CD4-positive, alpha-beta T cell treated with Interferon gamma for 1 hour (primary cell): ENCODE results near the gene EFNA1.
"Not testable (repeated sequence)": the region's sequence is repeated elsewhere in the genome, so short reads cannot be mapped to it uniquely, and the experiment has no call there.

Source experiments
- DNase-seq: peaks from one replicate; pipeline ENCODE4 v3.0.0-alpha.2; 2020

EFNA1 gene

DNA sequence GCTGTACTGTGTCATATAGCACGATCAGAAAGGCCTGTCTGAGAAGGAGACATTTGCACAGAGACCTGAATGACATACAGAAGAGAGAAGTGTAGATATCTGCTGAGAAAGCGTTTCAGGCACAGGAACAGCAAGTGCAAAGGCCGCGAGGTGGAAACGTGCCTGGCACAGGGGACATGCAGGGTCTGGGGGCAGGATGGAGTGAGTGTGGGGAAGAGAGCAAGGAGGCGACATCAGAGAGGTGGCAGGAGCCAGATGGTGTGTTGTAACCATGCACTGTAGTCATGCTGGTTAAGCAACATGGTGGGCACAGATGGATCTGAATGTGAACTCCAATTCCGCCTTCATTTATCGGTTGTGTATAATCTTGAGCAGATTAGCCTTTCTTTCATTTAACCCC is 32.5 kb downstream of the EFNA1 start:
- DNase-seq, result no peak

DNA sequence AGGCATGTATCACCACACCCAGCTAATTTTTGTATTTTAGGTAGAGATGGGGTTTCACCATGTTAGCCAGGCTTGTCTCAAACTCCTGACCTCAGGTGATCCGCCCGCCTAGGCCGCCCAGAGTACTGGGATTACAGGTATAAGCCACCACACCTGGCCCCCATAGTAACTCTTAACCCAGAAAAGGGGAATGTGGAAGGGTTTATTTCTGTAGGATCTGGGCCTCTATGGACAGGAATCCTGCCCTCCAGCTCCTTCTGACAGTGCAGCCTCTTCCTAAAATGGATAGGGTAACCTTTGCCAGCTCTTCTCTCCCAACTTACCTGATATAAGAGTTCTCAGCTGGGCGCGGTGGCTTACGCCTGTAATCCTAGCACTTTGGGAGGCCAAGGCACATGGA is 35.0 kb downstream of the EFNA1 start:
- DNase-seq, result not testable (repeated sequence)

DNA sequence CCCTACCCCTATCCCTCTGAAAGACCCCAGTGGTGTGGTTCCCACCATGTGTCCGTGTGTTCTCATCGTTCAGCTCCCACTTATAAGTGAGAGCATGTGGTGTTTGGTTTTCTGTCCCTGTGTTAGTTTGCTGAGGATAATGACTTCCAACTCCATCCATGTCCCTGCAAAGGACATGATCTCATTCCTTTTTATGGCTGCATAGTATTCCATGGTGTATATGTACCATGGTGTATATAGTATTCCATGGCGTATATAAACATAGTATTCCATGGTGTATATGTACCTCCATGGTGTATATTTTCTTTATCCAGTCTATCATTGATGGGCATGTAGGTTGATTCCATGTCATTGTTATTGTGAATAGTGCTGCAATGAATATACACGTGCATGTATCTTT is 36.1 kb downstream of the EFNA1 start:
- DNase-seq, result not testable (repeated sequence)

DNA sequence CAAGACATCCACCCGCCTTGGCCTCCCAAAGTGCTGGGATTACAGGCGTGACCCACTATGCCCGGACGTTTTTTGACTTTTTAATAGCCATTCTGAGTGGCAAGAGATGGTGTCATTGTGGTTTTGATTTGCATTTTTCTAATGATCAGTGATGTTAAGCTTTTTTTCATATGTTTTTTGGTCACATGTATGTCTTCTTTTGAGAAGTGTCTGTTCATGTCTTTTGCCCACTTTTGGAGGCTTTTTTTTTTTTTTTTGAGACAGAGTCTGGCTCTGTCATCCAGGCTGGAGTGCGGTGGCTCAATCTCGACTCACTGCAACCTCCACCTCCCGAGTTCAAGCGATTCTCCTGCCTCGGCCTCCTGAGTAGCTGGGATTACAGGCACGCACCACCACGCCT is 36.9 kb downstream of the EFNA1 start:
- DNase-seq, result not testable (repeated sequence)

DNA sequence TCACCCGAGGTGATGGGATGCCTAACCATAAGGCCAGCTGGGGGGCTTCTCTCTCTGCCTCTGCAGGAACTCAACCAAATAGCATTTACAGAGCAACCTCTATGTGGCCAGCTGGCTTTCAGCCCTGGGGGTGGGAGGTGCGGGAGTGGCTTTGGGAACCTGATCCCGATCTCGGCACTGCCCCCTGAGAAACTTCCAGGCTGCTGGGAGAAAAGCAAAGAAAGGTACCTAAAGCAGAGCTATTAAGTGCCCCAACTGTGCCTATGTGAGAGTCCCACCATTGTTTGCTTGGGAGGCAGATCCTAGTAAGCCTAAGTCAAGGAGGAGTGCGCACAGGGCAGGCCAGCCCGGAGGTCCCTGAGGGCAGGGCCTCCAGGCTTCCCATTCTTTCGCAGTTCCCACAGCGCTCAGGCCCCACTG is 38.4 kb downstream of the EFNA1 start:
- no peak for DNase-seq

DNA sequence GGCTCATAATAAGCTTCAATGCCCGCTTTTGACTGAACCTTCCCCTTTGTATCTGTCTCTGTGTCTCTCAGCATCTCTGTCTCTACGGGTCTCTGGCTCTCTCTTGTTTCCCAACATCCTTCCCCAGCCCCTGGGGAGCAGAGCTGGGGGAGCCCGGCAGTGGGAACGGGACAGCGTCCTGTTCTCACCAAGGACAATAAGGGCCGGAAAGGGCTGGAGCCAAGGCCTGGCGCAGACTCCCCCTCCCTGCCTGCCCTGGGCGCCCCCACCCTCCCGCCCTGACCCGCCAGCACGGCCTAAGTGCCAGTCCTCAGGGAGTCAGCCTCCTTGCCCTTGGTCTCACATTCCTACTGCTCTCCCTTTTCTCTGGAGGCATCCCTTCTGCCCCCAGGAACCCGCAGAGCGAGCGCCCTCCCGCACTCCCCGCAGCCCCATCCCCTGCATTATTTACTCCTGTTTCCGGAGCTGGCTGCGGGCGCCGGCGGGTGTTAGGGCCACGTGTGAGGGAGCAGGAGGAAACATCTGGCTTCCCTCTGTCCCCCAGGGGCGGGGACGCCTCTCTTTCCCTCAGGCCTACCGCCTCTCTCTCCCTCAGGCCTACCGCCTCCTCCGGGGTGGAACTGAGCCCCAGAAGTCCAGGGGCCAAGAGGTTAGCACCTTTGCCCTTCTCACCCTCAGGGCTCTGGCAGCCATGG is 38.9 kb downstream of the EFNA1 start:
- no peak for DNase-seq

DNA sequence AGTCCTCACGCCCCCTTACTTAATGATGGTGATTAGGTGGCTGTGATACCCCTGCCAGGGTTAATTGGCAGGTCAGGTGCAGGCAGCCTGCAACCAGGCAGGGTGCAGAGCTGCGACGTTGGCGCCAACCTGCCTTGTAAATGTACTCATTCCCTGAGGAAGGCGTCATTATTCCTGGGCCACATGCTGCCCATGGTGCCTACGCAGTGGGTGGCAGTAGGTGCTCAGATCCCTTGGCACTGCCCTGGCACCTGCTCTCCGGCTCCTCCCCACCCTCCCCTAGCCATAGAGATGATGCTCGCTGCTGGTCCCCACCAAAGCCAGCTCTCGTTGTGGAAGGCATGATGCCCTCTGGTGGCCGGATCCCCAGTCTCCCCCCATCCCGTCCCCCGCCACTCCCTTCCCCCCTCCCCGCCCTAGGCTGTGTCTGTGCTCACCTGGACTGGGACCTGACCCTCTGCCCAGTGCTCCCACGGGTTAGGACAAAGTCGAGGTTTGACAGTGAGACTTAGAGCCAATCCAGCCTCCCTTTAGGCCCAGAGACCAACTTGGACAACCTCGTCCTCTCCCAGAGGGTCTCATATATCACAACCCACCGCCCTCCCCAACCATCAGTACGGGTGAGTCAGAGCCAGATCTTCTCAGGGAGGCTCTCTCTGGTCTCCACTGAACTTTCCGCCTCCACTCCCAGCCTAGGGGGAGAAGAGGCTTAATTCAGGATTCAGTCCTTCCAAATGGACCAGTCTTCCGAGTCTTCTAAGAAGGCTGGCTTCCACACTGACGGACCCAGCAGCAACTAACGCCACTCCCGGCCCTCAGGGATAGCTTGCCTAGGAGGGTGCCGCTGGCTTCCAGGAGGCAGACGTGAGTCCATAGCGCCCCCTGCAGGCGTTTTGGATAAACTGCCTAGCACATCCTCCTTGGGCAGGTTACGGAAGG is 39.8 kb downstream of the EFNA1 start:
- DNase-seq, result peak; percentile 83

DNA sequence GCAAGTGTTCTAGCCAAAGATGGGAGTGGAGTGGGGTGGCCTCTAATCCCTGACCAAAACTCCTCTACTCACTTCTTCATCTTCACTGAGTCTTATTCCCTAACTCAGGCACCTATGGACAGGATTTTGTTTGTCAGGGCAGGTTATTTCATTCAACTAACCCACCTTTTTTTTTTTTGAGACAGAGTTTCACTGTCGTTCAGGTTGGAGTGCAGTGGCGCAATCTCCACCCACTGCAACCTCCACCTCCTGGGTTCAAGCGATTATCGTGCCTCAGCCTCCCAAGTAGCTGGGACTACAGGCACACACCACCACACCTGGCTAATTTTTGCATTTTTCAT is 40.4 kb downstream of the EFNA1 start:
- DNase-seq, result not testable (repeated sequence)

DNA sequence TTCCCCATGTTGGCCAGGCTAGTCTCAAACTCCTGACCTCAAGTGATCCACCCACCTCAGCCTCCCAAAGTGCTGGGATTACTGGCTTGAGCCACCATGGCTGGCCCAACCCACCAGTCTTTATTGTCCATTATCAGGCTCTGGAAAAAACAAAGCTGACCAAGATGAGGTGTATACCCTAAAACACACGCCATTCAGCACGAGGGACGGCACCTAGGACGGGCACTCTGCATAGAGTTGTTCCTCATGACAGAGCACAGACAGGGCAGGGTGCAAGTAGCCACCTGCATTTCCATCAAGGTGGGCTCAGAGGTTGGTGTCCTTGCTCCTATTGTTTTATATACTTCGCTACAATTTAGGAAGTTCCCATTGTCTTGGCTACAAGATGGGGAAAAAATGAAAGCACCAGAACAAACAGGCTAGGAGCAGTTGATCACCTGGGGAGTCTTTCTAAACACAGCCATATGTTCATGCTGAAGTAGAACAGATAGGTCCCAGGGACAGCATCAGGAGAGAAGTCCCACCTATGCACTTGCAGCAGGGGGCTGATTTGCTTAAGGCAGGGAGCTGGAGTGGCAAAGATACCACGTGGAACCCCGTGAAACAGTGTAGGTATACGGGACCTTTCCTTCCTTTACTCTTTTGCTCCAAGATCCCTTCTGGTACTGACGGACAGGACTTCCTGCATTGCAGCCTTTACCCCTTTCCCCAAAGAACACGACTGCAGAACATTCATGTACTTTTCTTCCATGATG is 41.0 kb downstream of the EFNA1 start:
- DNase-seq, result no peak

DNA sequence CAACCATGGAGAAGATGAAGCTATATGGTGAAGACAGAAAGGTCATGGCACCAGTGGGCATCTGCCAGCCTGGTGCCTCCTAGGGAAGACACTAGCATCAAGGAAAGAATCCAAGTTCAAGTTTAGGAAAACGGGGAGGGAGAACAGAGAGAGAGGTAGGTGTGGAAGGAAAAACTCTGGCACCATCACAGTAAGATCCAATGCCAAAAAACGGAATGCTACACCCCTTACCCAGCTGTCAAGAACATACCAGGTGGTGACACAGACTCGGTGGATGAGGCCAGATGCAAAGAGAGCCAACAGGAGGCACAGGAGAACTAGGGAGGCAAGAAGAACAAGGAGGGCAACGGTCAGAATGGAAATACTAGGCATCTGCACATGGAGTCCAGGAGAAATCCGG is 41.9 kb downstream of the EFNA1 start:
- DNase-seq, result no peak

DNA sequence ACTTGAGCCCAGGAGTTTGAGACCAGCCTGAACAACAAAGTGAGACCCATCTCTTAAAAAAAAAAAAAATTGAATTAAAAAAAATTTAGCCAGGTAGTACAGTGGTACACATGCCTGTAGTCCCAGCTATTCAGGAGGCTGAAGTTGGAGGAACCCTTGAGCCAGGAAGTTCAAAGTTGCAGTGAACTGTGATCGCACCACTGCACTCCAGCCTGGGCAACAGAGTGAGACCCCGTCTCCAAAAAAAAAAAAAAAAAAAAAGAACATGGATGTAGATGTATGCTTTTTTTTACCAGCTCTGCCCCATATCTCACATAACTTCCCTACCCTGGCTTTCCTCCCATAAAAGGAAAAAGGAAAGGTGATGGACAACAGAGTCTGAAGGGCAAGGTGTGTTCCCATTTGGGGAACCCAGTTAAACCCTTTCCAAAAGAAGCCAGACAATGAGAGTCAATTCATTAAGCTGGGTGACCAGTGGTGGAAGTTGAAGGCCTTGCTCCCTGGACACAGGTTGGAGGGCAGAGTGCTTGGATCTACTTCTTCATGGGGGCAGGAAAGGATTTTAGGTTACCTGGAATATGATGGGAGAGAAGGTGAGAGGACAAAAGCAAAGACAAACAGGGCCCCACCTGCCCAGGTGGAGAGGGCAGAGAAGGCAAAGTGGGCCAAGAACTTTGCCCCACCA is 42.6 kb downstream of the EFNA1 start:
- no peak for DNase-seq

DNA sequence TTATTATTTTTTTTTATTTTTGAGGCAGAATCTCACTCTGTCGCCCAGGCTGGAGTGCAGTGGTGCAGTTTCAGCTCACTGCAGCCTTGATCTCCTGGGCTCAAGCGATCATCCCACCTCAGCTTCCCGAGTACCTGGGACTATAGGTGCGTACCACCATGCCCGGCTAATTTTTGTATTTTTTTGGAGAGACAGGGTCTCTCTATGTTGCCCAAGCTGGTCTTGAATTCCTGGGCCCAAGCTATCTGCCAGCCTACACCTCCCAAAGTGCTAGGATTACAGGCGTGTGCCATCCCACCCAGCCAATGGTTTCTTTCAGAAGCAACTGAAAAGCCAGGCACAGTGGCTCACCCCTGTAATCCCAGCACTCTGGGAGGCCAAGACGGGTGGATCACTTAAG is 43.1 kb downstream of the EFNA1 start:
- no peak for DNase-seq

DNA sequence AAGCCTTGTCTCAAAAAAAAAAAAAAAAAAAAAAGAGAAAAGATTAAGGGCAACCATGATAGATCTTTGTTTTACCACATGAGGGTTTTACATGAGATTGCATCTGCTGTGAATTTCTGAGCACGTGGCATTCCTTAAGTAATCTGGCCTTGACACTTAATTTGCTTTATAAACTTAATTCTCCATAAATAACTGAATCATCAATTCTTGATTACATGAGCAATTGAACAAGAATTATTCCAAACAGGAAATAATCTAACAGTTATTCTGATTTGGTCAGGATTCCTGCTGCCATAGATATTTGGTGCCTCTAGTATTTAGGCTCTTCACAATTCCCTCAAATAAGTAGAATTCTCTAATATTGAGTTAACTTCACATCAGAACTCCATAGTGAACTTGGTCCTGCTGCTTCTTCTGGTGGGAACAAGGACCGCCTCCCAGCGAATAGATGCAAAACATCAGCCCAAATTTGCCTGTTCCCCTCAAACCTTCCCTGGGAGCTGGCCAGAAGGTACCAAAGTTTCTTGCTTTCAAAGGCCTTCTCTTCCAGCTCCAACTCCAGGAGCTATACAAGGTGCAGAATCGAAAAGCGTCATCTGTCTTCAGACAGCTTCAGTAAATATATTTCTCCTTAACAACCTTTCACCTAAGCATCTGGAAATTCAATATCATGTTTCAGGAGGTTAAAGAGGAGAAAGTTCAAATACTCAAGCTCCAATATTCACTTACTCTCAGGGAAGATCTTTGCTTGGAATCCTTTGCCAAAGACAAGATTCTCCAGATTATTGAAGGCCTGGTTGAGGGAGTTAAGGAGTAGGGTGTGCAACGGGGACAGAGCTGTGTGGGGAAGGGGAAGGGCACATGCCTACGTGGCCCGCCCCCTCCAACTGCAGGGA is 44.4 kb downstream of the EFNA1 start:
- no peak for DNase-seq

DNA sequence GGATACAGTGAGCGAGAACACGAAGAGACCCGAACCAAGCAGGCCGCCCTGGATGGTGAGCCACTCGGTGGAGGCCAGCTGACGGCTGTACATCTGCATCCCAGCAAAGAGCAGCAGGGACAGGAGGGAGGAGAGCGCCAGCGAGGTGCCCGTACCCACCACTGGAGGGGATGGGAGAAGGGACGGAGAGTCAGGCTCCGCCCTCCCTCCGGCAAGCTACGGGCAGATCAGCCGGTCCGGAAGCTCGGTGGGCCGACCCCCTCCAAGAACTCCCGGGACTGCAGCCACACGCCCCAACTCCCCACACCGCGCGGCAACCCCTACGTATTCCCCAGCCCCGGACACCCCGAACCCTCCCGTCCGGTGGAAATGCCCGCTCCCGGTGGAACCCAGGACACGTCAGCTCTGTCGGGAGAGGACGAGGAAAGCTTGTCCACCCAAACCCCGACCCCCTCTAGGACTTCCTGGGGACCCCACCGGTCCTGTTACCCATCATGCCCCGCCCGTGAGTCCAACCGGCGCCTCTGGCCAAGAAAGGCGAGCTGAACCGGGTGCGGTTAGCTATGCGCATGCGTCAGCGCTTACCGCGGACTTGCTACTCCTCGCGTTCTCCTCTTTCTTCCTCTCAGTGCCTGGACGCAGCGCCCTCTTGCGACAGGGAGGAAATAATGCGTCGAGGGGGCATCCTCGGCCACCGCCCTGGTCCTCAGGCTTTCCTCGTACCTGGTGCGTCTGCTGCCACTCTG is 45.2 kb downstream of the EFNA1 start, which contains the start of gene KRTCAP2:
Gene KRTCAP2, minus strand, starts transcription at position 573 of the 746 bp plus-strand sequence. Its CDS starts 80 bp downstream, at position 493.
- DNase-seq, result peak; percentile 96

DNA sequence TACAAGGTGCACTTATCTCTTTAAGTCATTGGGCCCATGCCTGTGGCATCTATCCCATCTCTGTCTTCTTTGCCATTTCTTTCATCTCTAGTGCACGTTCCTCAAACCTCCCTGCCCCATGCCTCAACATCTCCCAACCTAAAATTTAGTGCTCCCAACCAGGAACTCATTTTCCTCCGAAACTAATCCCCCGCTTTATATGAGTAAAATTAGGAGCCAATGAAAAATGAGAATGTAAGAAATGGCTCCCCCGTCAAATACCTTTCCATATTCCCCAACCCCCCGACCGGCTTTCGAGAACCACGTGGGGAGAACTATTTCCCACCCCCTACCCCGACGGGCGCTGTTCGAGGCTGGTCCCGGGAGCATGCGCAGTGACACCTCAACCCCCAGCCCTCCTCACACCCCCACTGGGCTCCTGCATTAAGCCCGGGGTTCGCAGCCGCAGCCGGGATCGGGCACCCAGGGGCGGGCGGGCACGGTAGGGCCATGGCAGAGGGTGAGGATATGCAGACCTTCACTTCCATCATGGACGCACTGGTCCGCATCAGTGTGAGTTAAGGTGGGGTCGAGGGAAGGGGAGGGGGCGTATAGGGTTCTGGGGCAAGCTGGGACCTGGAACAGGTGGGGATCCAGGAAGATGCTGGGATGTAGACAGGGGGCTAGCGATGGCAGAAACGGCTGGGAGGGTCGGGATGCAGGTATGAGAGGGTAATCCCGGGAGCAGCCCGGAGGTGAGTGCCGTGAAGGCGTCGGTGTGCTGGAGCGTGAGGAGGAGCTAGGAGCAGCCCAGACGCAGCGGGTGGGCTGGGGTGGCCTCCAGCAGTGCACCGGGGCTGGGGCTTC is 46.0 kb downstream of the EFNA1 start, which contains the start of gene TRIM46:
Gene TRIM46, plus strand, starts transcription at position 372 of the 846 bp plus-strand sequence. Its CDS starts 118 bp downstream, at position 490.
- DNase-seq, result peak; percentile 67

DNA sequence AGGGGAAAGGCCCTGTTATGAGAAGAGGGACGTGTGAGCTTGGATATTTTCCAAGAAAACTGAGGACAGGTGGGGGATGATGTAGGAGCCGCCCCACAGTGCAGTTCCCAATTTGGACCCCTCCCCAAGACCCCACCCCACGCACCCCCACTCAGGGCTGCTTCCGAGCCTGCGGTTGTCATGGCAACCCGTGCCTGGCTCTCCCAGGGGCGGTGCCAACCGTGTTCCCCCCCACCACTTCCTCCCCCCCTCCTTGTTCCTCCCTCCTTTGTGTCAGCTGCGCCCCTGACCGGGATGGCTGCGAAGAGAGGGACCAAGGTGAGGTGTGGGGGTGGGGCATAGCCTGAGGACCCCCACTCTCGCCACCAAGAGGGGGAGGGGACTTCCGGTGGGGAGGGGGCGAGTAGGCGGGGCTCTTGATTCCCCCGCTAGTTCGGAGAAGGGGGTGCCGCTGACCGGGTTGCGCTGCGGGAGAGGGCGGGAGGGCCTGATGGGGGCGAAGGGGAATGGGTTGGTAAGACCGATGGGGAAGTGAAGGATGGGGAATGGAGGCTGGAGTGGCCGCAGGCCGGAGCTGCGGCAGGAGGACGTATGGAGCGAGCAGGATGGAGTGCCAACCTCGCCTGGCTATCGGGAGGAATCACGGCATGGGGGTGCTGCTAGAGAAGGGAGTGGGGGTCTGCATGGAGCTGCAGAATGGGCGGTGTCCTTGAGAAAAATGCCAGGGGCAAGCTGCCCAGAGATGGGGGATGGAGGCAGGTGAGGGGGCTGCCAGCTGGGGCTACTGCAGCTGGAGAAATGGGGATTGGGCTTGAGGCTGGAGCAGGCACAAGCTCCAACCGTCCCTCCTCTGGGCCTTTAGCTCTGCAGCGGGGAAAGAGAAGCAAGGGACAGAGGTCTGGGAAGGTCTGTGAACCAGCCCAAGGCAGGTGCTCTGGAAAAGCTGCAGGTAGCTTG is 46.9 kb downstream of the EFNA1 start:
- DNase-seq, result peak; percentile 64

DNA sequence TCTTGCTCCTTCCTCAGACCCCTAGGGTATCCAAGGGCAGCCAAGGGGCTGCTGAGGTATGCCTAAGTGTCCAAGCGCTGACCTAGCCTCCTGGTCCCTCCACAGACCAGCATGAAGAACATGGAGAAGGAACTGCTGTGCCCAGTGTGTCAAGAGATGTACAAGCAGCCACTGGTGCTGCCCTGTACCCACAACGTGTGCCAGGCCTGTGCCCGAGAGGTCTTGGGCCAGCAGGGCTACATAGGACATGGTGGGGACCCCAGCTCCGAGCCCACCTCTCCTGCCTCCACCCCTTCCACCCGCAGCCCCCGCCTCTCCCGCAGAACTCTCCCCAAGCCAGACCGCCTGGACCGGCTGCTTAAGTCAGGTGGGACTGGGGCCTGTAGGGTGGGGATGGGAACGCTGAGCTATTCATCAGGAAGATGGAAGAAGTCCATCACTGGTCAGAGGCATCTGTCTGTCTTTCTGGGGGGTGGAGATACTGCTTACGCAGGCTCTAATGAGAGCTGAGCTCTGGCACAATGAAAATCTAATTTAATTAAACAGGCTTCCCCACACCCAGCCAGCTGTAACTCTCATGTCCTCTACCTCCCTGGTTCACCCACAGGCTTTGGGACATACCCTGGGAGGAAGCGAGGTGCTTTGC is 47.7 kb downstream of the EFNA1 start:
- DNase-seq, result no peak

DNA sequence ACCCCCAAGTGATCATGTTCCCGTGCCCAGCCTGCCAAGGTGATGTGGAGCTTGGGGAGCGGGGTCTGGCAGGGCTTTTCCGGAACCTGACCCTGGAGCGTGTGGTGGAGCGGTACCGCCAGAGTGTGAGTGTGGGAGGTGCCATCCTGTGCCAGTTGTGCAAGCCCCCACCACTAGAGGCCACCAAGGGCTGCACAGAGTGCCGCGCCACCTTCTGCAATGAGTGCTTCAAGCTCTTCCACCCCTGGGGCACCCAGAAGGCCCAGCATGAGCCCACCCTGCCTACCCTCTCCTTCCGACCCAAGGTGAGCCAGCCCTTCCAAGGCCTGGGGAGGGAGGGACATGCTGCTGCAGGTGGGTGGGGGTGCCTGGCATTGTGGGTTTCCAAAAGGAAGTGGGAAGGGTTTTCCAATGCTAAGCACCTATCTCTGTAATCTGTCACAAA is 48.3 kb downstream of the EFNA1 start:
- DNase-seq, result no peak
